Upper lobe of right lung (tissue), 1 donor: ENCODE data around the gene NIN. TPM values are rescaled to one million over a fixed set of nuclear protein-coding genes. Genes with fewer than 3 reads are reported as not detected.

Experiments
- ATAC-seq: fragments of 200-7000 bp; cut with Tn5 transposase; one replicate; pipeline ENCODE4 v1.9.1; 2020; ENCODE audit warnings: mild to moderate bottlenecking, moderate library complexity
- DNase-seq: peaks from one replicate; pipeline ENCODE4 v3.0.0-alpha.2; 2020
- H3K27ac ChIP-seq: fragments of 200-600 bp; one replicate; pipeline ENCODE4 v1.8.0; 2022
- H3K27me3 ChIP-seq: fragments of 200-600 bp; one replicate; pipeline ENCODE4 v1.8.0; 2022; ENCODE audit warnings: mild to moderate bottlenecking
- H3K36me3 ChIP-seq: fragments of 200-600 bp; one replicate; pipeline ENCODE4 v1.8.0; 2022
- H3K4me1 ChIP-seq: fragments of 200-600 bp; one replicate; pipeline ENCODE4 v1.8.0; 2022
- H3K4me3 ChIP-seq: fragments of 200-600 bp; one replicate; pipeline ENCODE4 v1.8.0; 2022; ENCODE audit warnings: mild to moderate bottlenecking
- H3K9me3 ChIP-seq: fragments of 200-600 bp; one replicate; pipeline ENCODE4 v1.8.0; 2022
- CTCF ChIP-seq: fragments of 200-600 bp; IDR thresholded peaks from one replicate; pipeline ENCODE4 v1.8.0; 2022; ENCODE audit warnings: antibody characterized with exemption
- intact Hi-C: fragments of 100-400 bp; cut with DNase I; formaldehyde crosslinking; loops from one replicate; pipeline ENCODE4 v1.11.0; 2022
- total RNA-seq: library from RNA; stranded (reverse); fragmentation: NEBNext Ultra II Directional; extraction: Animal tissue kit (Norgen Biotek cat#: 25700); gene quantifications from one replicate; pipeline ENCODE4 v1.2.1, GENCODE V29; 2021
- donor health status: DM: no; HTN: yes; CAD: no; lungs with severe emphysema.

NIN gene
- total RNA-seq, 1 donor from 2014 or later: 37.5 TPM

DNA sequence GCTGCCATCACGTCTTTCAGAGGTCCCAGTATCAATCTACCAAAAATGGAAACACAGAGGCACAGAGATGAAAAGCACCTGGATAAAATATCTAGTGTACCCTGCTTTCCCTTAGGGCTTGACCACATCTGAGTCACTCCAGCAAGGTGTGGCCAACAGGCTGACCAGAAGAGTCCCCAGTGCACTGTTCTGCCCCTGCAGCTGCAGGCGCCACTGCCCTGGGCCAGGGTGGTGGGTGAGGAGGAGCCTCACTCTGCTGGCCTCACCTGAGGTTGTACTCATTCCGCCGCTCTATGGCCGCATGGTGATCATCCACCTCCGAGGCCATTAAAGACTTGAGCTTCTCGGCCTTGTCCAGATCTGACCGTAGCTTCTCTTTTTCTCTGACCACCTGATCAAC, 60.4 kb downstream of the NIN start:
- TF ChIP-seq CTCF: no peak
- peaks cover 70% of the 10 kb centered on the region for H3K36me3 ChIP-seq
- intact Hi-C loops: loop anchor here (10.0 kb wide), 1 partner anchor 166 kb away; no protein-coding TSS in a partner anchor
- DNase-seq: no peak
- ATAC-seq: no peak
- no peaks in the 10 kb centered on the region for H3K9me3 ChIP-seq
- H3K27ac ChIP-seq: no peak overlapping the region
- H3K4me1 ChIP-seq: no peaks in the 10 kb centered on the region
- no peak overlapping the region for H3K4me3 ChIP-seq
- no peaks in the 10 kb centered on the region for H3K27me3 ChIP-seq

GRCh38 chr14:50769863-50770500, 61.0 kb downstream of the NIN start:
- Histone ChIP-seq H3K9me3 (no peaks in the 10 kb centered on the region), H3K27ac (no peak overlapping the region), H3K36me3 (peaks cover 70% of the 10 kb centered on the region), H3K4me1 (no peaks in the 10 kb centered on the region), H3K4me3 (no peak overlapping the region), H3K27me3 (no peaks in the 10 kb centered on the region)
- DNase-seq (no peak), ATAC-seq (no peak)
- intact Hi-C loops: loop anchor here (10.0 kb wide), 1 partner anchor 165 kb away; no protein-coding TSS in a partner anchor
- TF ChIP-seq CTCF: no peak

DNA sequence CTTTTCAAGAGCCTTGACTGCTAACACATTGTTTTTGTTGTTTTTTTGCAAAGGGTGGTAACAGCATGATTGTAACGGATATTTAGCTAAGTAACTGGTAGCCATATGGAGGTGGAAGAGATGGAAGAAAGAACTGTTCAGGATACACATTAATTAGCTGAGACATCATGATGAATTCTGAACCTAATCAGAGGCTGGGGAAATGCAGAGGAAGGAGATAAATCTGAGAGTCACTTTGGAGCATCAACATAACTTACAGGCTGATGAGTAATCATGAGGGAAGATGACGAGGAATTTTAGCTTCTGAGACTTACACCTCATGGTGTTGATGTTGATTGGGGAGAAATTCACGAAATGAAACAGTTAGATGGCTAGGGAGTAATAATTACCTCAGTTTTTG, 62.3 kb downstream of the NIN start:
- intact Hi-C loops: no loop called here
- H3K27me3 ChIP-seq: no peaks in the 10 kb centered on the region
- peaks cover 78% of the 10 kb centered on the region for H3K36me3 ChIP-seq
- no peaks in the 10 kb centered on the region for H3K9me3 ChIP-seq
- ATAC-seq: no peak
- H3K4me1 ChIP-seq: no peaks in the 10 kb centered on the region
- no peak for DNase-seq
- no peak overlapping the region for H3K4me3 ChIP-seq
- TF ChIP-seq CTCF: no peak
- no peak overlapping the region for H3K27ac ChIP-seq

GRCh38 chr14:50766338-50766886, 64.5 kb downstream of the NIN start:
- intact Hi-C loops: no loop called here
- DNase-seq (no peak), ATAC-seq (peak; percentile 69)
- Histone ChIP-seq H3K36me3 (peaks cover 79% of the 10 kb centered on the region), H3K27me3 (no peaks in the 10 kb centered on the region), H3K4me1 (no peaks in the 10 kb centered on the region), H3K4me3 (no peak overlapping the region), H3K9me3 (no peaks in the 10 kb centered on the region), H3K27ac (no peak overlapping the region)
- no peak for TF ChIP-seq CTCF

- no peak overlapping the region for H3K27ac ChIP-seq
- no peak for TF ChIP-seq CTCF
- intact Hi-C loops: no loop called here
- no peaks in the 10 kb centered on the region for H3K4me1 ChIP-seq
- no peaks in the 10 kb centered on the region for H3K27me3 ChIP-seq
- no peaks in the 10 kb centered on the region for H3K9me3 ChIP-seq
- ATAC-seq: no peak
- no peak overlapping the region for H3K4me3 ChIP-seq
- no peak for DNase-seq
- peaks cover 76% of the 10 kb centered on the region for H3K36me3 ChIP-seq
Observed at GRCh38 chr14:50763382-50764007, 67.5 kb downstream of the NIN start.
